GM19035 (cell line): ENCODE results near the gene CCDC191.

Experiments
- ATAC-seq: cut with Tn5 transposase; IDR thresholded peaks from one replicate; pipeline ENCODE4 v1.9.1; 2021; ENCODE audit not compliant: unreplicated experiment

The CCDC191 gene

GRCh38 chr3:114060906-114061655 is 4.8 kb upstream of the CCDC191 start:
- ATAC-seq = no peak

GRCh38 chr3:114058646-114059045 is 2.3 kb upstream of the CCDC191 start:
- no peak for ATAC-seq

- peak; percentile 5 for ATAC-seq
These were observed 653 bp upstream of the CCDC191 start for GRCh38 chr3:114057011-114057347.

GRCh38 chr3:114052216-114052615 is 4.1 kb downstream of the CCDC191 start:
- ATAC-seq = no peak

- no peak for ATAC-seq
These were observed 13.1 kb downstream of the CCDC191 start for GRCh38 chr3:114043205-114043604.

- no peak for ATAC-seq
These were observed 20.4 kb downstream of the CCDC191 start for GRCh38 chr3:114035896-114036295.

- no peak for ATAC-seq
These were observed 21.4 kb downstream of the CCDC191 start for GRCh38 chr3:114034787-114035545.

GRCh38 chr3:114034211-114034610 is 22.1 kb downstream of the CCDC191 start:
- ATAC-seq = no peak

- no peak for ATAC-seq
These were observed 22.6 kb downstream of the CCDC191 start for GRCh38 chr3:114033721-114034120.

- ATAC-seq = no peak
These were observed 30.0 kb downstream of the CCDC191 start for GRCh38 chr3:114026331-114026730.

- no peak for ATAC-seq
These were observed 30.9 kb downstream of the CCDC191 start for GRCh38 chr3:114025451-114025850.

- ATAC-seq = no peak
These were observed 34.1 kb downstream of the CCDC191 start for GRCh38 chr3:114022145-114022802.

- no peak for ATAC-seq
These were observed 35.4 kb downstream of the CCDC191 start for GRCh38 chr3:114020907-114021306.

- ATAC-seq = no peak
These were observed 36.8 kb downstream of the CCDC191 start for GRCh38 chr3:114019486-114019885.

- no peak for ATAC-seq
These were observed 42.1 kb downstream of the CCDC191 start for GRCh38 chr3:114014211-114014610.

- no peak for ATAC-seq
These were observed 45.1 kb downstream of the CCDC191 start for GRCh38 chr3:114011059-114011797.

- ATAC-seq = peak; percentile 90
These were observed 50.8 kb downstream of the CCDC191 start for GRCh38 chr3:114005481-114005880.

GRCh38 chr3:113985541-113985940 is 70.8 kb downstream of the CCDC191 start:
- ATAC-seq = peak; percentile 83

GRCh38 chr3:113983544-113983943 is 72.8 kb downstream of the CCDC191 start:
- no peak for ATAC-seq

GRCh38 chr3:113981803-113982202 is 74.5 kb downstream of the CCDC191 start:
- ATAC-seq = no peak

- ATAC-seq = no peak
These were observed 76.4 kb downstream of the CCDC191 start for GRCh38 chr3:113979916-113980315.
